ENCODE measurements around the gene E4F1.
A peak's percentile ranks its signal among the peaks of the same experiment; 100 is the strongest.

Gene E4F1

GRCh38 chr16:2223221-2223941 lies at the start of gene E4F1:
Gene E4F1 (plus strand): TSS chr16:2223591. CDS start chr16:2223614, 23 bp downstream.
- DNase-seq = peak; percentile 100

- no peak for DNase-seq
Observed at GRCh38 chr16:2173916-2174315, 49.5 kb upstream of the E4F1 start.

GRCh38 chr16:2174396-2175131 lies 48.8 kb upstream of the E4F1 start:
- no peak for DNase-seq

- DNase-seq = no peak
Observed at GRCh38 chr16:2175454-2175853, 47.9 kb upstream of the E4F1 start.

DNA sequence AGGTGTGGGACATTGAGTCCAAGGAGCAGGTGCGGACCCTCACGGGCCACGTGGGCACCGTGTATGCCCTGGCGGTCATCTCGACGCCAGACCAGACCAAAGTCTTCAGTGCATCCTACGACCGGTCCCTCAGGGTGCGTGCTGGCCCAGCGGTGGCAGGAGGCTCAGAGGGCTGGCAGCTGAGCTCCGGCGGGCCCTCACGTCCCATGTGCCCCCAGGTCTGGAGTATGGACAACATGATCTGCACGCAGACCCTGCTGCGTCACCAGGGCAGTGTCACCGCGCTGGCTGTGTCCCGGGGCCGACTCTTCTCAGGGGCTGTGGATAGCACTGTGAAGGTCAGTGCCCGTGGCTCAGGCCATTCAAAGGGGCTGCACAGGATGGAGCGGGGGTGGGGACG lies 47.3 kb upstream of the E4F1 start:
- no peak for DNase-seq

- DNase-seq = no peak
Observed at GRCh38 chr16:2177101-2177500, 46.3 kb upstream of the E4F1 start.

- no peak for DNase-seq
Observed at GRCh38 chr16:2177561-2177960, 45.8 kb upstream of the E4F1 start.

DNA sequence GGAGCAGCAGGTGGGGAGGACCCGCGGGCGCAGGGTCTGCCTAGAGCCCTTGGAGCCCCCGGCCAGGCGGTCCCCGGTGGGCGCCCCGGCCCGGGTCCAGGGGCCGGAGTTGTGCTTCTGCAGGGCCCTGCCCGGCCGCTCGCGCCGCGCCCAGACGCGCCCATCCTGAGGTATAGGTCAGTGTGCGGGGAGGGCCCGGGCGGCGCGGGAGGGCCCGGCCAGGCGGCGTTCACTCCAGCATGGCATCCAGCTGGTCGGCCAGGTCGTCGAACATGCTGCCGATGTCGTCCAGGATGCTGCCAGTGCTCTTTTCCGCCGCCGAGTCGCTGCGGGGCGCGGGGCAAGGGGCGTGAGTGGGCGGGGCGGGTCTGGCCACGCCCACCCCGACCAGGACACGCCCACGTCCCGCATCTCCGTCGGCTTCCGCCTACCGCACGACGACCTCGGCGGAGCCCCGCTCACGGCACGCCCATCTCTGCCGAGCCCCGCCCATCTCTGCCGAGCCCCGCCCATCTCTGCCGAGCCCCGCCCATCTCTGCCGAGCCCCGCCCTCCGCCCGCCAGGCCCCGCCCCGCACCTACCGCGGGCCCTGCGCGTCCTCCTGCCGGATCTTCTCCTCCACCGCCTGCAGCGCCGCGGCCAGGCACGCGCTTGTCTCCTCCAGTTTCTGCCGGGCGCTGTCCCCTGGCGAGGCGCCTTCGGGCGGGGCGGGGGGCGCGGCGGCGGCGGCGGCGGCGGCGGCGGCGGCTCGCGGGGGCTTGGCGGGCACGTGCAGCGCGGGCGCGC lies 44.9 kb upstream of the E4F1 start:
- DNase-seq = peak; percentile 66

GRCh38 chr16:2179107-2179501 lies 44.3 kb upstream of the E4F1 start:
- no peak for DNase-seq

GRCh38 chr16:2179576-2179975 lies 43.8 kb upstream of the E4F1 start:
- no peak for DNase-seq

DNA sequence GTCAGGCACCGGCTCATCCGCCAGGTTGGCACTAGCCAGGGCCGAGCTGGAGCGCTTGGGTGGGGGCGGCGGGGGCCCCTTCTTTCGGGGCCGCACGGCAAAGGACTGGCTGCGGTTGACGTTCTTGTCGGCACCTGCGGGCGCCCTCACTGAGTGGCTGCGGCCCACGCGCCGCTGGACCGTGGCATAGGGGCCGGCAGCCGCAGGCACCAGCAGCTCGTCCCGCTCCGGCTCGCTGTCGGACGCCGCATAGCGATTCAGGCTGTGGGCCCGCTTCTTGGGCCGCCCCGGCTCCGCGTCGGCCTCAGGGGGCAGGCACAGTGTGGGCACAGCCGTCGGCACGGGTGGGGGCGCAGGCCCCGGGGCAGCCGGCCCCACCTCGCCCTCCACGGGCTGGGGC lies 42.9 kb upstream of the E4F1 start:
- no peak for DNase-seq

DNA sequence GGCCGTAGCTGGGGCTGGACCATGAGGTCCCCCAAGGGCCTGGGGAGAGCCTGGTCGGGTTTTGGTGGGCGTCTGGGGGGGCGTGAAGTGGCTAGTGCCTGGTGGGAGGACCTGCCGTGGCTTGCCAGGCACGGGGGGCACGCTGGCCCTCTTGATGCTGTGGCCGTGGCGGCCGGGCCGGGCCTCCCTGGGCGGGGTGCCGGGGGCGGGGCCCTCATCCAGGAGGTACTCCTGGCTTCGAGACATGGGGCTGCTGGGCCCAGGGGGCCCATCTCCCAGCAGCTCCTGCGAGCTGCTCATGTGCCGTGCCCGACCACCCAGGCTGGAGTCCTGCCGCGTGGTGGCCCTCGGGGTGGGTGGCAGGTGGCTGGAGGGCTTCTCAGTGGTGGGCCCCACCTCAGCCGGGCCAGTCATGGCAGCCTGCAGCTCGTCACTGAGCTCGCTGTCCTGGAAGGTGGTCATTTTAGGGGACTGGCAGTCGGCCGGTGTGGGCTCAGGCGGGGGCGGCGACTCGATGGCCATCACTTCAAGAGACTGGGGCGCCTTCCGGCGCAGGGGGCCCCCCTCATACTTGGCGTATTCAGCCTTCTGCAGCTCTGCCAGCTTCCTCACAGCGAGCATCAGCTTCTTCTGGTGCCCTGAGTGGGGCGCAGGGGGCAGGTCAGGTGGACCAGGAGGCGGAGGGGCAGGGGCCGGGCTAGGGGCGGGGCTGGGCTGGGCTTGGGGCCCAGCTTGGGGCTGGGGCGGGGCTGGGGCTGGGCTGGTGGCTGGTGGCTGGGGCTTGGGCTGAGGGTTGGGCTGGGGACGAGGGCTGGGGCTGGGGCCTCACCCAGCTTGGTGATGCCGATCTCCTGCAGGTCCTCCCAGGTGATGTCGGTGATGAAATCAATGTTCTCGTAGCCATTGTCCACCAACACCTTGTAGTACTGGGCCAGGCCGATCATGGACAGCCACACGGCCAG lies 42.1 kb upstream of the E4F1 start:
- no peak for DNase-seq

GRCh38 chr16:2181952-2182351 lies 41.4 kb upstream of the E4F1 start:
- DNase-seq = no peak

GRCh38 chr16:2183671-2184070 lies 39.7 kb upstream of the E4F1 start:
- no peak for DNase-seq

DNA sequence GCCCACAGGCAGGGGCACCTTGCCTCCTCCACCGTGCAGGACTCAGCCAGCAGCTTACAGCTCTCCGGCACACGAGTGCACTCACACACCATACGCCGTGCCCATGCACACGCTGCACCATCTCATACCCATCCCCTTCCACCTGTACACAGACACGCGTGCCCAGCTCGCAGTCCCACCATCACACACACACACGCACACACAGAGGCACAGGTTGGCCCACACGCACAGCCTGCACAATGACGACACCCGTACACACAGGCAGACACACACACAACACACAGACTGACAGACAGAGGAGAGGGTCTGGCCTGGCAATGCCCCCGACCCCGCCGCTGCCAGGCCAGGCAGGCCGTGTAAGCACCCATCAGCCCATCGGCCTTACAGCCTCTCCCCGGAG lies 39.0 kb upstream of the E4F1 start:
- DNase-seq = no peak

DNA sequence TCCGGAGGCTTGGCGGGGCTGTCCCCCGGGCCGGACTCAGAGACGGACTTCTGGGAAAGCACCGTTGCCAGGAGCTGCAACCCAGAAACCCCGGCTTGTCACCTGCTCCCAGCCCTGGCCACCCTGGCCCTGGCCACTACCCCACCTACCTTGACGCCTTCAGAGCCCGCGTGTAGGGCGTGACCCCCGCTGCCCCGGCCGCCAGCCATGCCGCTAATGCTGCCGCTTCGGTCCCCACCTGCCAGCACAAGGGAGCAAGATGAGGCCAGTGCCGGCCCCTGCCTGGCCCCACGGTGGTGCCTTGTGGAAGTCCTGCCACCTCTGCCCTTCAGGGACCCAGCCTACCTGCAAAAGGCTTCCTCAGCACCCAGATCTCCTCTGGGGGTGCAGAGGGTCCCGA lies 38.4 kb upstream of the E4F1 start:
- no peak for DNase-seq

GRCh38 chr16:2186064-2186463 lies 37.3 kb upstream of the E4F1 start:
- no peak for DNase-seq

- no peak for DNase-seq
Observed at GRCh38 chr16:2186505-2186904, 36.9 kb upstream of the E4F1 start.

- no peak for DNase-seq
Observed at GRCh38 chr16:2187212-2187611, 36.2 kb upstream of the E4F1 start.

DNA sequence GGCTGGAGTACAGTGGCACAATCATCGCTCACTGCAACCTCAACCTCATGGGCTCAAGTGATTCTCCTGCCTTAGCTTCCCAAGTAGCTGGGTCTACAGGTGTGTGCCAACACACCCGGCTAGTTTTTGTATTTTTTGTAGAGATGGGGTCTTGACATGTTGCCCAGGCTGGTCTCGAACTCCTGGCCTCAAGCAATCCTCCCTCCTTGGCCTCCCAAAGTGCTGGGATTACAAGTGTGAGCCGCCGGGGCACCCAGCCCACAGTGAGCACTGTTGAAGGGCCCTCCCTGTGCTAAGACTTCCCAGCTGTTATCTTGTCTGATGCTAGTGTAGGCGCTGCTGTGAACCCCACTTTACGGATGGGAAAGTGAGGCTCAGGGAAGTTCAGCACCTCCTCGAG lies 35.0 kb upstream of the E4F1 start:
- DNase-seq = no peak

DNA sequence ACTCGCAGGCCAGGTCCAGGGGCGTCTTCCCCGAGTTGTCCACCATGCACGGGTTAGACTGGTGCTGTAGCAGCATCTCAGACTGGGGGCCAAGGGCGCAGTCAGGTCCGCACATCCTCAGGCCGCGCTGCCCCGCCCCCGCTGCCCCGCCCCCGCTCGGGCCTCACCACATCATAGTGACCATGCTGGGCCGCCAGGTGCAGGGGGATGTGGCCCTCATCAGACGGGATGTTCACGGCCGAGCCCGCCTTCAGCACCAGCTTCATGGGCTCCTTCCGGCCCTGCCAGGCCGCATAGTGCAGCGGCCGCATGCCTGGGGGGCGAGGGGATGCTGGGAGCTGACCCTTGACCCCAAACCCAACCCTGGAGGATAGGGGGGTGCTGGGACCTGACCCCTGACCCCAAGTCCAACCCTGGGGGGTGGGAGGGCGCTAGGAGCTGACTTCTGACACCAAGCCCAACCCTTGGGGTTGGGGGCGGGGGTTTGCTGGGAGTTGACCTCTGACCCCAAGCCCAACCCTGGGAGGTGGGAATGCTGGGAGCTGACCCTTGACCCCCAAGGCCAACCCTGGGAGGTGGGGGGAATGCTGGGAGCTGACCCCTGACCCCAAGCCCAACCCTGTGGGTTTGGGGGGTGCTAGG lies 34.0 kb upstream of the E4F1 start:
- no peak for DNase-seq

DNA sequence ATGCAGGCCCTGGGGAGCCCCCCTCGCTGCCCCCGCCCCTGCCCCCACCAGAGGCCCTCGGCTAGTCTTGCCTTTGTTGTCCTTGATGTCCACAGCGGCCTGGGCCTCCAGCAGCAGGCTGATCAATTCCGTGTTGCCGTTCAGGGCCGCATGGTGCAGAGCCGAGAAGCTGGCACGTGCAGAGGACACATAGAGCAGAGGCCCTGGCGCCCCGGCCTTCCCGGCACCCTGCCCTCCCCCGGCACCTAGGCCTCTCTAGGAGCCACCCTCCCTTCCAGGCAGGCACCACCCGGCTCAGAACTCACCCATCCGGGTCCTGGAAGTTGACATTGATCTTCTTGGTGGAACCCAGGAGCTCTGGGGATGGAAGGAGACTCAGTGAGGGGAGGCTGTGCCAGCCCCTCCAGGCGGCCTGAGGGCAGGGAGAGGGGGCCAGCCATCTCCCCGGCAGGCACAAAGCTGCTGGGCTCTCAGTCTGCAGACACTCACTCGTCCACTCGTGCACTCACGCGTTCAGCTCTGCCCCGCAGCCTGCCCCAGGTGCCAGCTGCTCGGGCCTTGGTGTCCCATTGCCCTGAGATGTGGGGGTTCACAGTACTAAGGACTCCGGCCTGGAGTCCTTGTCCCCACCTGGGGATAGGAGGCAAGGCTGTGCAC lies 33.3 kb upstream of the E4F1 start:
- DNase-seq = no peak
